COR-L47 (cell line): ENCODE results near the gene ZNF705A.
"Not testable (repeated sequence)": the region's sequence is repeated elsewhere in the genome, so short reads cannot be mapped to it uniquely, and the experiment has no call there.

Experiments
- DNase-seq: peaks from one replicate; lab custom pipeline; 2025; lab: John Stamatoyannopoulos, UW

Gene ZNF705A

DNA sequence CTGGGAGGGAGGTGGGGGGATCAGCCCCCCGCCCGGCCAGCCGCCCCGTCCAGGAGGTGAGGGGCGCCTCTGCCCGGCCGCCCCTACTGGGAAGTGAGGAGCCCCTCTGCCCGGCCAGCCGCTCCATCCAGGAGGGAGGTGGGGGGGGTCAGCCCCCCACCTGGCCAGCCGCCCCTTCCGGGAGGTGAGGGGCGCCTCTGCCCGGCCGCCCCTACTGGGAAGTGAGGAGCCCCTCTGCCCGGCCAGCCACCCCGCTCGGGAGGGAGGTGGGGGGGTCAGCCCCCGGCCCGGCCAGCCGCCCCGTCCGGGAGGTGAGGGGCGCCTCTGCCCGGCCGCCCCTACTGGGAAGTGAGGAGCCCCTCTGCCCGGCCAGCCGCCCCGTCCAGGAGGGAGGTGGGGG lies 27.4 kb downstream of the ZNF705A start:
- DNase-seq: not testable (repeated sequence)

DNA sequence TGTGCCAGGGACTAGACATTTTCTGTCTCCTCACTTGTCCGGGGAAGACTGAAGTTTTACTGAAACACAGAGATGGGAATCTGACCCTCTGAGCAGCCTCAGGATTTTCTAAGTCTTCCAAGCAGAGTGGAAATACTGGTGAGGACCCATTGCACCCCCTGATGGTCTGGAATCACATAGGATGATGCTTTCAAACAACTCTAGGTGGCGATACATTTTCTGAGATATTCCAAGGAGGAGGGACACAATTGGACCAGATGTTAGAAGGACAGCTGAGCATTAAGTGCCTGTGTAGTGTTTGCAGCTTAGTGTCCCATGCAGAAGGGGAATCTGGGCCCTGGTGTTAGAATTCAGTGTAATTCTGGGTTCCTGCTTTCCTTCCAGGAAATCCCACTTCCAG lies 31.3 kb downstream of the ZNF705A start:
- DNase-seq: not testable (repeated sequence)

DNA sequence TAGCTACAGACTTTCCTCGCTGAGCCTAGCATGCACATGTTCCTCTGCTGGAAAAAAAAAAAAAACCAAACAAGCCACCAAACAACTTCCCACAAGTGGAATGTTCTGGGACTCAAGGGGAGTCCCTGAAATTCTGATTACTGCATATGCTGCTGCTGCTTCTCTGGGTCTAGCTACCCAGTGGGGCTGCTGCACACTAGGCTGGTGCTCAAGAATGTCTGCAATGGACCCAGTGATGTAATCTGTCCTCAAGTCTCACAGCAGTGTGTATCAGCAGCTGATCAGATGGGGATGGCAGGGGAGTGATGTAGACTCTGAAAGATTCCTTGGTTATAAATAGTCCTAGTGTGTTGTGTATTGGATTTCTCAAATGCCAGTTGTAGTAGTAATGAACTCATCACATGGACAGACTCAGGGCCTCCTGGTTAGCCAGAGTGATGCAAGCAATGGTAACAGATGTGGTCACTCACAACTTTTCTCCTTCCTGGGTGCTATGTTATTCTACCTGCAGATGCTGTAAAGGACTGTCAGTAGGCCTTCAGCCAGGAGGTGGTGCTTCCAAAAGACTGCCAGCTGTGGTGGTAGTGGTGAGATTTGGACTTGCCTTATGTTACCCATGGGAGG lies 41.0 kb downstream of the ZNF705A start:
- not testable (repeated sequence) for DNase-seq

DNA sequence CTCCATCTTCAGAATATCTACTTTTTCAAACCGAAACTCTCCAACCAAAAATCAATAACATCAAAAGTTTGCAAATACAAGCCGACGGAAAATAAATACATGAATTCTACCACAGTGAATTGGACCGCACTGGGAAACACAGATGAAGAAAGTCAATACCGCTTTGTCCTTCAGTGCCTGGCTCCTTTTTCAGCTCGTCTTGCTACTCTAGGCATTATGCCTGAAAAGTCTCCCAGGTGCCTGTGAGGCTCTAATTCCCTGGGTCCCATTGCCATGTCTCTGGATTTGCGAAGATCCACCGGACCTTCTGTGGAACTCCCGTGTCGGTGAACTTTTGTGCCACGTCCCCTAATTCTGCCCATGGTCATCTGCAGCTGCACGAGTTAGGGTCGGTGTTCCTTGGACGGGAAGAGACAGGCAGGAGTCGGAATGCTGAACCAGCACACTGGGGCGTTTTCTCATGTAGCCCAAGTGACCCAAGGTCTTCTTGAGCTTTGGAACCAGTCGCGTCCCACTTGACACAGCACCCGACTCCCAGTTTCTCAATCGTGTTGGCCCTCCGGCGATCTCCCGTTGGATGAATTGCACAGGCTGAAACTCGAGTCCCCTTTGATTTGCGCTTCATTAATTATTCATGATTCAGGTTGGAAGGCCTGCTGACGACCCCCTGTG lies 62.0 kb downstream of the ZNF705A start:
- not testable (repeated sequence) for DNase-seq

DNA sequence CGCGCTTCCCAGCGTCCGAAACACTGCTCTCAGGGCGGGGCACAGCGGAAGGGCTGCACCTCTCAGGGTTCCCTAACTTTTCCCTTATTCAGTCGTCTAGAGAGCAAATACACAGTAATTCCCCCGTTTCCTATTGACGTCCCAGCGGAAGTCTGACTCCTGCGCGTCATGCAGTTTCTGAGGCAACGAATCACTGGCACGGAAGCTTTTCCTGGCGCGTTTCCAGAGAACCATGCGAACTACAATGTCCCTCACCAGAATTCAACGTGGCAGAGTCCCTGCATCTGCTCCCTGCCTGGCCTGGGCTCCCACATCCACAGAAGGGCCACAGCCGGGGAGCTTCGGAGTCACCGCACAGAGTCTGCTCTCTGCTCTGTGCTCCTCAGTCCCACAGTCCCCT lies 64.6 kb downstream of the ZNF705A start:
- not testable (repeated sequence) for DNase-seq

DNA sequence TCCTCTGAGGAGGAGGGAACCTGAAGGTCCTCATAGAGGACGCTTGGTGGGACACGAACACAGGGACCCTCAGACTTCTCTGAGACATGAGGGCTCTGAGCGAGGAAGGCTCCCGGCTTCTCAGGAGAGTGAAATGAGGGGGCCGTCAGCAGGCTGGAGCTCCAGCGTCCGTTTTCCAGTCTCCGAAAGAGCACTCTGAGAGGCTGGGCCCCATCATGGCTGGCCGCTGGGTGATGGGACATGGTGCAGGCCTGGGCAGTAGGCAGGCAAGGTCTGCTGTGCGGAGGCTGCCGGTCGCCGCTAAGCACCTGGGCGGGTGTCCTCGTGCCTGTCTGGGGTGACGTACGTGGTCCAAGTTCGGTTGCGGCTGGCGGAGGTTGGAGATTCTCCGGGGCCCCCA lies 65.0 kb downstream of the ZNF705A start:
- not testable (repeated sequence) for DNase-seq

DNA sequence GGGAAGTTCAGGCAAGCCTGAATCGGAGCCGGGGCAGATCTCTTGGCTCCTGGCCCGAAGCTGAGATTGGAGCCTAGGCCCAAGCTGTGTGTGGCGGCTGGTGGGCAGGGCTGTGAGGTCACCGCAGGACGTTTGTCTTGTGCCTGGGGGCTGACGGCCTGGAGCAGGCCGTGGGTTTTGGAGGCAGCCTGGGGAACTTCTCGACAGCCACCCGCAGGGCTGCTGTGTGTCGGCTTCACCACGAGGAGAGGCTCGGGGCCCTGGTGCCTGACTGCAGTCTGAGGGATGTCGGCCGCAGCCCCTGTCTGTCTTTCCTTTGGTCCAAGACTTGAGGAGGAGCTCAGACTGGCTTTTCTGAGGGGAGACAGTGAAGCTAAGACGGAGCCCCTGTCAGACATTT lies 65.5 kb downstream of the ZNF705A start:
- not testable (repeated sequence) for DNase-seq

DNA sequence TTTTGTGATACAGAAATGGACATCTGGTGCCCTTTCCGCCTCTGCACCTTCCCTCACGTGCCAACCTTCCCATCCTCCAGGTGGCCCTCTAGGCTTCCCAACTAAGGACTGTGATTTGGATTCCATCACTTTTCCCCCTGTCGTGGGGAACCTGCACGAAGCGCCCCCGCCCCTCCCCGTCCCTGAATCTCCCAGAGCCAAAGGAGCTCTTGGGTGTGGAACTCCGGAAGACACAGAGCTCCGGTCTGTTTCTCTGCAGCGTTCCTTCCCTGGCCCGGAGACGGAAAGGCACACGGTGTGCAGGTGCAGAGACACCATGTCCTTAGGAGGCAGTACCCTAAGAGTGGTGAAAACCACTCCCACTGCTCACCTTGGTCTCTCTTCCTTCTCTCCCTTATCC lies 66.8 kb downstream of the ZNF705A start:
- DNase-seq: not testable (repeated sequence)

DNA sequence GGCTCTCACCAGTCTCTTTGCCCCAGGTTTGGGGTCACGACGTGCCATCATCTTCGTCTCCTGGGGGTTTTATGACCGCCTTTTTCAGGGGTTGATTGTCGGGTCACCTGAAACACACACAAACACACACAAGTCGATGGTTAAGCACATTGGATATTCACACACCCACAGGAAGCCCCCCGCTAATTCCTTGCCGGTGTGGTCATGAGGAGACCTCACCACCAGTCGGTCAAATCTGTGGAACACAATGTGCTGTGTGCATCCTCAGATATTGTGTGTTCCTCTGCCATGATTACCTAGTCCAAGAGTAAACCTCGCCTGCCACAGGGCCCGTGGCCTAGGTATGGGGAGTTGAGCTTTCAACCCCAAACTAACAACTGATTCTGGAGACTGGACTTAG lies 68.0 kb downstream of the ZNF705A start:
- DNase-seq: not testable (repeated sequence)

DNA sequence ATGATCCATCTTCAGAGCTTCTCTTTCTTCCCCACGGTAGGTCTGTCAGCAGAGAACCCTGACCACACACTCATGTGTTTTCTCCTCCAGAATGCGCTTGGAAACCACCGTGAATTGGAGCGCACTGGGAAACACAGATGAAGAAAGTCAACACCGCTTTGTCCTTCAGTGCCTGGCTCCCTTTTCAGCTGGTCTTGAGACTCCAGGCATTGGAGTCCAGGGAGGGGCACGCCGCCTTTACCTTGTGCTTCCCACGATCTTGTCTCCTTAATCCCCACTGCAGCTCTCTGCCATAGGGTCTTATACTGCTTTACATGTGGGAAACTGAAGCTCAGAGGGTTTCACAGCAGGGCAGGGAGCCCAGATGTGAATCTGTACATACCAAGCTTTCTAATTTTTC lies 69.5 kb downstream of the ZNF705A start:
- no peak for DNase-seq

DNA sequence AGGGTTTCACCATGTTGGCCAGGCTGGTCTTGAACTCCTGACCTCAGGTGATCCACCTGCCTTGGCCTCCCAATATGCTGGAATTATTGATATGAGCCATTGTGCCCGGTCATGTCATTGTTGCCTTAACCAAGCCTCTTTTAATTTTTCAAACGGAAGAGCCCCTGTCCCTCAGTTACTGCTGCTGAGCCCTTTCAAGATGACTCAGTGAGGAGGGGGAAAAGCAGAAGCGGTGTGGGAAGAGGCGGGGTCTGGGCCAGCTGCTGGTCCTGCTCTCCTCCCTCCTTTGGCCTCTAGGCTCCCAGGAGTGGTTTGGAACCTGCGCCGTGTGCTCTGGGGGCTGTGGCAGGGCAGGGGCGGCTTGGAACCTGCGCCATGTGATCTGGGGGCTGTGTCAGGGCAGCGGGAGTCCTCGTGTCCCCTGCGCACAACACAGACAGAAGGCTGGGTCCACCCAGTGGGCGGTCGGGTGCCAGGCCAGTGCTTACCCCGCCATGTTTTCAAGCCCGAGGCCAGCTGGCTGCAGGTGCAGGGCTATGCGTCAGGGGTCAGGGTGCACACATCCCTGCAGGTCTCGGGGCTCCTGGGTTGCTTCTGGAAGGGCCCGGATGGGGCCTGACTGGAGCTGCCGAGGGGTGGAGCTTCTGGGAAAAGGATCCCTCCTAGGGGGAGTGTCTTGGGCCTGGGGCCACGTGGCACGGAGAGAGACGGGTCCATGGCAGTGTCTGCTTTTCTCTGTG lies 70.3 kb downstream of the ZNF705A start, which contains the start of gene FAM90A1:
Gene FAM90A1, minus strand, starts transcription at position 627 of the 740 bp plus-strand sequence. CDS start 2,786 bp downstream, outside the sequence.
- DNase-seq: not testable (repeated sequence)

DNA sequence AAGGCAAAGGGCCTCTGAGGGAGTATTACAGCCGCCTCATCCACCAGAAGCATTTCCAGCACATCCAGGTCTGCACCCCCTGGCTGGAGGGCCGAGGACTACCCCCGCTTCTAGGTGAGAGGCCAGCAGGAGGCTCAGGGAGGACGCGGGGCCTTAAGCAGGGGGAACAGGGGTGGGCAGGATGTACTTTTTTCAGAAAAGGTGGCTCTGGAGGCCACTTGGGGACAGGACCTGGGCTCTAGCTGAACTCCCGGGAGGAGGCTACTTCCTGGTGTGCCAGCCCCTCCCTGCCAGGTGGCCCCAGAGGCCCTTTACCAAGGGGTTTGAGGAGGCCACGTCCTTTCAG lies 70.9 kb downstream of the ZNF705A start:
- not testable (repeated sequence) for DNase-seq

DNA sequence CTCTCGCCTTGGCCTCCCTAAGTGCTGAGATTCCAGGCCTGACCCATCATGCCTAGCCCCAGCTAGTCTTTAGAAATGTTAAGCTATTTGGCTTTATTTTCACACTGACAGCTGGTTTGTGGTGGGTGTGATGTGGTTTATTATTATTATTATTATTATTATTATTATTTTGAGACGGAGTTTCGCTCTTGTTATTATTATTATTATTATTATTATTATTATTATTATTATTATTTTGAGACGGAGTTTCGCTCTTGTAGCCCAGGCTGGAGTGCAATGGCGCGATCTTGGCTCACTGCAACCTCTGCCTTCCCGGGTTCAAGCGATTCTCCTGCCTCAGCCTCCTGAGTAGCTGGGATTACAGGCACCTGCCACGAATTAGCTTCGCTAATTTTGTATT lies 71.8 kb downstream of the ZNF705A start:
- not testable (repeated sequence) for DNase-seq

DNA sequence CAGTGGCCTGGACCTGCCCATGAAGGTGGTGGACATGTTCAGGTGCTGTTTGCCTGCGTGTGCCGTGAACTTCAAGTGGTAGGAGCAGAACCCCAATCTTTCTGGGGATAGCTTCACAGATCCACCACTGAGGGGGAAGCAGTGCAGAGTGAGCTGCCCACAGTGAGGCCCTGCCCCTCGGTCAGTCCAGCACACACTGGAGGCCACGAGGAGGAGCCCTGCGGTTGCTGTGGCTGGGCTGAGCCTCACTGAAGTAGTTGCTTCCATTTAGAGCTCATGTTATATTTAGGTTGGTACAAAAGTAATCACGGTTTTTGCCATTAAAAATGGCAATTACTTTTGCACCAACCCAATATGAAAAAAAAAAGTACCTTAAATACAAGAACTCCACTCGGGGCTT lies 72.7 kb downstream of the ZNF705A start:
- not testable (repeated sequence) for DNase-seq
